Measurements from ENCODE around the gene NRP1.

Gene NRP1

GRCh38 chr10:33235251-33235884 lies 99.1 kb downstream of the NRP1 start:
- in situ Hi-C loops (cut with HindIII; ENCODE audit: low sequenced_read_pairs), result no loop called here
- no peak overlapping the region for H3K4me3 ChIP-seq (ENCODE audit: low read depth, low read length)
- TF ChIP-seq, protein P1, sequence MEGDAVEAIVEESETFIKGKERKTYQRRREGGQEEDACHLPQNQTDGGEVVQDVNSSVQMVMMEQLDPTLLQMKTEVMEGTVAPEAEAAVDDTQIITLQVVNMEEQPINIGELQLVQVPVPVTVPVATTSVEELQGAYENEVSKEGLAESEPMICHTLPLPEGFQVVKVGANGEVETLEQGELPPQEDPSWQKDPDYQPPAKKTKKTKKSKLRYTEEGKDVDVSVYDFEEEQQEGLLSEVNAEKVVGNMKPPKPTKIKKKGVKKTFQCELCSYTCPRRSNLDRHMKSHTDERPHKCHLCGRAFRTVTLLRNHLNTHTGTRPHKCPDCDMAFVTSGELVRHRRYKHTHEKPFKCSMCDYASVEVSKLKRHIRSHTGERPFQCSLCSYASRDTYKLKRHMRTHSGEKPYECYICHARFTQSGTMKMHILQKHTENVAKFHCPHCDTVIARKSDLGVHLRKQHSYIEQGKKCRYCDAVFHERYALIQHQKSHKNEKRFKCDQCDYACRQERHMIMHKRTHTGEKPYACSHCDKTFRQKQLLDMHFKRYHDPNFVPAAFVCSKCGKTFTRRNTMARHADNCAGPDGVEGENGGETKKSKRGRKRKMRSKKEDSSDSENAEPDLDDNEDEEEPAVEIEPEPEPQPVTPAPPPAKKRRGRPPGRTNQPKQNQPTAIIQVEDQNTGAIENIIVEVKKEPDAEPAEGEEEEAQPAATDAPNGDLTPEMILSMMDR (IDR thresholded peaks at IDR 0.05; ENCODE audit: low read depth, low read length), result no peak
- DNase-seq (ENCODE audit: low read depth, low spot score), result no peak

GRCh38 chr10:33234831-33235237 lies 99.6 kb downstream of the NRP1 start:
- peak; percentile 52 for DNase-seq (ENCODE audit: low read depth, low spot score)
- TF ChIP-seq, protein P1 (IDR thresholded peaks at IDR 0.05; ENCODE audit: low read depth, low read length), result no peak
- no peak overlapping the region for H3K4me3 ChIP-seq (ENCODE audit: low read depth, low read length)
- in situ Hi-C loops (cut with HindIII; ENCODE audit: low sequenced_read_pairs), result no loop called here

GRCh38 chr10:33233635-33234034 lies 100.8 kb downstream of the NRP1 start:
- in situ Hi-C loops (cut with HindIII; ENCODE audit: low sequenced_read_pairs), result no loop called here
- no peak overlapping the region for H3K4me3 ChIP-seq (ENCODE audit: low read depth, low read length)

GRCh38 chr10:33233221-33233620 lies 101.2 kb downstream of the NRP1 start:
- DNase-seq (ENCODE audit: low read depth, low spot score), result no peak
- in situ Hi-C loops (cut with HindIII; ENCODE audit: low sequenced_read_pairs), result no loop called here
- TF ChIP-seq, protein P1 (IDR thresholded peaks at IDR 0.05; ENCODE audit: low read depth, low read length), result no peak
- H3K4me3 ChIP-seq (ENCODE audit: low read depth, low read length), result no peak overlapping the region

More at GRCh38 chr10:33233635-33234034, 100.8 kb downstream of the NRP1 start:
- DNase-seq (ENCODE audit: low read depth, low spot score), result no peak
- TF ChIP-seq, protein P1 (IDR thresholded peaks at IDR 0.05; ENCODE audit: low read depth, low read length), result no peak

DNA sequence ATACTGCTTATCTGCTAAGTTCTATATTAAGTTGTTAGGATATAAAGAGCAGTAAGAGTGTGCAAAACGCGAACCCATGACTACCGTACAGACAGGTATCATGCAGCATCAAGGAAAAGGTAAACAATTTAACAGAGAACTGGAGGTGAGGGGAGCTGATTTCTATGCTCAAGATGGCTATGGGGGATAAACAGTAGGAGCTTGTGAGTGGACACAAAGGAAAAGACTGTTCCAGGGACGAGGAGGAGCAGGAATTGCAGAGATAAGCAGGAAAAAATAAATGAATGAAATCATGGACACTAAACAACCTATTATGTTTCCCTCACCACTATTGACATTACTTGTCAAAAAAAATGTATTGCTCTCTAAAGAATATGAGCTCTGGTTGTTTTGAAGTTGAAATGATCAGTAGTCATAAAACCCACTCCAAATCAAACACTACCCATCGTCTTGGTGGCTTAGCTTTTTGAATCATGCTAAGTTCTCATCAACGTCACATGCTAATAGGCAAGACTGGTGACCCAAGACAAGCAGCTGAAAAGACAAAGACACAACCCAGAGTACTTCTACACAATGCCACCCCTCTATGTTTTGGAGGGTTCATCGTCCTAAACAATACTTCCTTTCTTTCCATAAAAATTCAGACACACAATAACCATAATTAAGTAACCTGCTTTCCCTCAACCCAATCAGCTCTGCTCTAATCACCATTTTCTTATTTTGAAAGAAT lies 102.7 kb downstream of the NRP1 start:
- TF ChIP-seq, protein P1 (IDR thresholded peaks at IDR 0.05; ENCODE audit: low read depth, low read length), result no peak
- in situ Hi-C loops (cut with HindIII; ENCODE audit: low sequenced_read_pairs), result no loop called here
- DNase-seq (ENCODE audit: low read depth, low spot score), result no peak
- no peak overlapping the region for H3K4me3 ChIP-seq (ENCODE audit: low read depth, low read length)

GRCh38 chr10:33229949-33230267 lies 104.6 kb downstream of the NRP1 start:
- TF ChIP-seq, protein P1 (IDR thresholded peaks at IDR 0.05; ENCODE audit: low read depth, low read length), result no peak
- in situ Hi-C loops (cut with HindIII; ENCODE audit: low sequenced_read_pairs), result no loop called here
- no peak for DNase-seq (ENCODE audit: low read depth, low spot score)
- no peak overlapping the region for H3K4me3 ChIP-seq (ENCODE audit: low read depth, low read length)
